HG02884 (cell line): ENCODE results near the gene TTC28.

Source experiments
- ATAC-seq: cut with Tn5 transposase; IDR thresholded peaks from one replicate; pipeline ENCODE4 v1.9.1; 2021; ENCODE audit warnings: mild to moderate bottlenecking, moderate library complexity; ENCODE audit not compliant: unreplicated experiment

Gene TTC28

GRCh38 chr22:27941143-27941542, 738.5 kb downstream of the TTC28 start:
- ATAC-seq = no peak

- no peak for ATAC-seq
Observed at GRCh38 chr22:27937453-27937852, 742.2 kb downstream of the TTC28 start.

GRCh38 chr22:27935897-27936296, 743.7 kb downstream of the TTC28 start:
- ATAC-seq = no peak

GRCh38 chr22:27934069-27934468, 745.6 kb downstream of the TTC28 start:
- no peak for ATAC-seq

DNA sequence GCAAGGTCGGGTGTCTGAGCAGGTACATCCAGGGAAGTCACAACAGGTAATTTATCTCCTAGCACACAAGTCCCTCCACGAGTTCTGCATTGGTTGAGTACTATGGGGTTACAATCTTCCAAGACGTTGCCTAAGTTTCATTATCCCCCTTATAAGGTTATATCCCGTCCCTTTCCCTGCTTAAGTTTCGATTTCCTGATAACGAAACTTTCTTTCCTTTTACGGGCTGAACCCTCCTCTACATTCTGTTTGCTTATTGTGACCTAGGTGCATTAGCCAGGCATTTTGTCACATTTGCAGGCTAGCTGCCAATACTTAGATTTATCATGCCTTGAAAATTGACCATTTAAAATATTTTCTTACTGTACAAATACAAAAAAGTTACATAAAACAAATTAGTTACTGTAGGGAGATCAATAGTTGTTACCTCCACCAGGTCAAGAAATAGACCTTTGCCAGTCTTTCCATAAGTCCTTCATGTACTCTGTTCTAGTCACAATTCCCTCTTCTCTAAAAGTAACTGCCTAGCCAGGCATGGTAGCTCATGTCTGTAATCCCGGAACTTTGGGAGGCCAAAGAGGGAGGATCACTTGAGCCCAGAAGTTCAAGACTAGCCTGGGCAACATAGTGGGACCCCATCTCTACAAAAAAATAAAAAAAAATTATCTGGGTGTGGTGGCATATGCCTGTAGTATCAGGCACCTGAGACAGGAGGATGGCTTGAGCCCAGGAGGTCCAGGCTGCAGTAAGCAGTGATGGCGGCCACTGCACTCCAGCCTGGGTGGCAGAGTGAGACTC, 746.3 kb downstream of the TTC28 start:
- ATAC-seq = no peak

DNA sequence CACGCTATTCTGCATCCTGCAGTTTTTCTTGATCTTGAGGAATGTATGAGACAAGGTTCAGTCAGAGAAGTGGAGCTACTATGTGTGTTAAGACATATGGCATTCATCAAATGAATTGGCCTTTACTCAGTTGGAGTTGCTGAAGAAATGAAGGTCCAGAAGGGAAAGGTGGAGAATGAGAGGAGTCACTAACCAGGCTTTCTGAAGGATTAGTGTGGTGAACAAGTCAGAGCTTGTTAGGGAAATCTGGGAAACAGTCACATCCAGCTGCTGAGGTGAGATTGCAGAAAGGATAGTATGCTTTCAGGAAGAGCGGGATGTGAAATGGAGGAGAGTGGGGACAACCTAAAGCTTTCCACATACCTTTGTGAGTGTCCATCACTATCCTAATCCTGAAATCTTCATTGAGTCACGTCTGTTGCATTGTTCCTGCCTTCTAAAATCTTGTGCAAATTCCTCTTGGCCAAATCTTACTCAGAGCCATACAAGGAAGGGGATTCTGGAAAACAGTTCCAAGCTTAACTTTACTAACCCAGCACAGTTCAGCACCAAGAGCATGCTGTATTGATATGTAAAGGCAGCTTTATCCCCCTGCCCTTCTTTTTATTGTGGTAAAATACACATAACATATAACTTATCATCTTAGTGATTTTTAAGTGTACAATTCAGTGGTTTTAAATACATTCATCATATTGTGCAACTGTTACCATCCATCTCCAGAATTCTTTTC, 749.1 kb downstream of the TTC28 start:
- ATAC-seq = no peak
